KOPT-K1 (cell line): ENCODE data around the gene ADRA2C.

Source experiments
- H3K27ac ChIP-seq: fragments of 200-600 bp; sonication (generic); 2 replicates; pipeline ENCODE4 v1.5.1; 2016; ENCODE audit warnings: antibody characterized with exemption, mild to moderate bottlenecking, low read depth, low read length; ENCODE audit not compliant: poor library complexity, severe bottlenecking
- H3K36me3 ChIP-seq: fragments of 200-600 bp; sonication (generic); 2 replicates; pipeline ENCODE4 v1.5.1; 2017; ENCODE audit warnings: antibody characterized with exemption, mild to moderate bottlenecking, low read length, moderate library complexity; ENCODE audit not compliant: insufficient read depth
- H3K9me3 ChIP-seq: fragments of 200-600 bp; sonication (generic); 2 replicates; pipeline ENCODE4 v1.5.1; 2017; ENCODE audit warnings: antibody characterized with exemption, low read length, mild to moderate bottlenecking; ENCODE audit not compliant: insufficient read depth, poor library complexity, severe bottlenecking

Gene ADRA2C

GRCh38 chr4:3787489-3788365 lies 21.5 kb downstream of the ADRA2C start:
- Histone ChIP-seq H3K27ac (no peak overlapping the region), H3K36me3 (no peaks in the 10 kb centered on the region), H3K9me3 (no peaks in the 10 kb centered on the region)

- Histone ChIP-seq H3K9me3 (no peaks in the 10 kb centered on the region), H3K36me3 (no peaks in the 10 kb centered on the region), H3K27ac (no peak overlapping the region)
Measured at GRCh38 chr4:3788366-3788660, 22.1 kb downstream of the ADRA2C start.

- Histone ChIP-seq H3K27ac (no peak overlapping the region), H3K9me3 (no peaks in the 10 kb centered on the region), H3K36me3 (no peaks in the 10 kb centered on the region)
Measured at GRCh38 chr4:3789587-3789986, 23.4 kb downstream of the ADRA2C start.

DNA sequence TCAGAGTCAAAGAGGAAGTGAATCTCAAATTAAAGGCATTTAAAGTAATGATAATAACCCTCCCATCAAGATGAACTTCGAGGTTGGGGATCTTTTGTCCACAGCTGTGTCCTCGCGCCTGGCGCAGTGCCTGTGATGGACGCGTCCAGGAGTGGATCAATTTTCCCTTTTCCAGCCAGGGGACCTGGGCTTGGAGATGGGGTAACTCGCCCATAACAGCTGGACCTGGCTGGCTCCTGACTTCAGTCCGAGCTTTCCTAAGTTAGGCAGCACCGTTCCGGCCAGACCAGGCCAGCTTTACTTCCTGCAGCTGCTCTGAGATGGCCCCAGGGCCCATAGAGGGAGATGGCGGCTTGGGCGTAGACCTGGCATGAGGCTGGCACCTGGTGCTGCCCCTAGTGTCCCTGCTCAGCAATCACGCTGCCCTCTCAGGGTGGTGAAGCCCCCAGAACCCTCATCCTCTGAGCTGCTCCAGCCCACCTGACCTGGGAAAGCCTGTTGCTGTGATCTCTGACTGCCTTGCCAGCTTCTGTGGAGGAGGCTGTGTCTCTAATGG lies 23.9 kb downstream of the ADRA2C start:
- Histone ChIP-seq H3K9me3 (peaks cover 4% of the 10 kb centered on the region), H3K27ac (no peak overlapping the region), H3K36me3 (no peaks in the 10 kb centered on the region)

- Histone ChIP-seq H3K36me3 (no peaks in the 10 kb centered on the region), H3K27ac (no peak overlapping the region), H3K9me3 (peaks cover 15% of the 10 kb centered on the region)
Measured at GRCh38 chr4:3791256-3791655, 25.1 kb downstream of the ADRA2C start.

GRCh38 chr4:3791910-3792542 lies 25.8 kb downstream of the ADRA2C start:
- Histone ChIP-seq H3K36me3 (no peaks in the 10 kb centered on the region), H3K27ac (no peak overlapping the region), H3K9me3 (peaks cover 21% of the 10 kb centered on the region)

DNA sequence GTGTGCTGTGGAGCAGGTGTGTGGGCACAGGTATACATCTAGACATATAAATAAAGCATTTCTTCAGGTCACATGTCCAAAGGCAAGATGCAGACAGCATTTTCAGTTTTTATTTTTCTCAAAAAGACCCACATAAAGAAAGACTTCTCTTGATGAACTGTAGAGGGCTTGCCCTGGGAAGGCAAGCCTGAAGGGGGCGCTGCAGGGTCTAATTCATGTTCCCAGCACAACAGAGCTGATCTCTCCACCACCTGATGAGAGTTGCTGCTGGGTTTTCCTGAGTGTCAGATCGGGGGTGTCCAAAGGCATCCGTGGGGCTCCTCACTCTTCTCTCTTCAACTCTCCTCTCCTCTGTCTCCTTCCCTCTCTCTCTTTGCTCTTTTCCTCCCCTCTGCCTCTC lies 26.6 kb downstream of the ADRA2C start:
- H3K27ac ChIP-seq: no peak overlapping the region
- peaks cover 23% of the 10 kb centered on the region for H3K9me3 ChIP-seq
- no peaks in the 10 kb centered on the region for H3K36me3 ChIP-seq

GRCh38 chr4:3793545-3793944 lies 27.4 kb downstream of the ADRA2C start:
- Histone ChIP-seq H3K27ac (no peak overlapping the region), H3K9me3 (peaks cover 23% of the 10 kb centered on the region), H3K36me3 (no peaks in the 10 kb centered on the region)

- H3K27ac ChIP-seq: no peak overlapping the region
- no peaks in the 10 kb centered on the region for H3K36me3 ChIP-seq
Measured at GRCh38 chr4:3796960-3797359, 30.8 kb downstream of the ADRA2C start.

DNA sequence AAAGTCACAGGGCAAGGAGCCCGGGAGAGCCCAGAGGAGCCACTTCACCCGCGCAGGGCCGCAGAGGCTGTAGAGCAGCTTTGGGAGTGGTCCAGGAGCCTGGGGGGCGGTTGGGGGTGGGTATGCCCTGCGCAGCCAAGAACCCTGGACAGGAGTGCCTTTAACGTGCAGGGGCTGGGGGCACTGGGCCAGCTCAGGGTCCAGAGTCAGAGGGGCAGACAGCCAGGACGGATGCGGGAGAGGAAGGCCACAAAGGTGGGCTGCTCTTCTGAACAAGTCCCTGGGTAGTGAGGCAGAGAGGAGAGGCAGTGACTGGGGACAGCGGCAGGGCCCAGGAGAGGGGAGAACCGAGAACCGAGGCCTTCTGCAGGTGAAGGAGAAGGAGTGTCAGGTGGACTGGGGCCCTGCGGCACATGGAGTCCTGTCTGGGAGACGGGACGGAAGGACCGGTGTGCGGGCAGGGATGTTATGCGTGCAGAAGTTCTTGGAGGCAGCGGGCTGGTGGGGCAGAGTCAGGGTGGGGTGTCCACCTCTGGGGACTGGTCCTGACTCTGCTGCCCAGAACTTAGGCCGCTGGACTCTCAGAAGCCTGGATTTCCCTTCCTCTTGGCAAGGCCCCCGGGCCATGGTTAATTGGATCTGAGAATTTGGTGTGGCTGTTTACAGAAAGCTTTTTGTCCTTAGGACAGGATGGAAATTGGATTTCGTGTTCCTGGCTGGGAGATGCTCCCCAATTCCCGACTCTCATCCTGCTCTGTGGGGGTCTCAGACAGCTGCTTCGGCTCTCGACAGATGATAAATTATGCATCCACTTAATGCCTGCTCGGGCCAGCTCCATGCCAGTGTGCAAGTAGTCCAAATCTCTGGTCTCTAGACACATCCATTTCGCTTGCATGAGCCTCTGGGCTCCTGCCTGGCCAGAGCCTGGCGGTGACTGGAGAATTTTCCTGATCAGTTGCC lies 31.9 kb downstream of the ADRA2C start:
- Histone ChIP-seq H3K27ac (no peak overlapping the region), H3K9me3 (peaks cover 23% of the 10 kb centered on the region), H3K36me3 (no peaks in the 10 kb centered on the region)

More at GRCh38 chr4:3796960-3797359, 30.8 kb downstream of the ADRA2C start:
- peaks cover 23% of the 10 kb centered on the region for H3K9me3 ChIP-seq

- Histone ChIP-seq H3K9me3 (peaks cover 23% of the 10 kb centered on the region), H3K36me3 (no peaks in the 10 kb centered on the region), H3K27ac (no peak overlapping the region)
Measured at GRCh38 chr4:3799496-3799895, 33.3 kb downstream of the ADRA2C start.

- Histone ChIP-seq H3K36me3 (no peaks in the 10 kb centered on the region), H3K27ac (no peak overlapping the region), H3K9me3 (peaks cover 17% of the 10 kb centered on the region)
Measured at GRCh38 chr4:3800351-3800750, 34.2 kb downstream of the ADRA2C start.

- Histone ChIP-seq H3K27ac (no peak overlapping the region), H3K9me3 (peaks cover 7% of the 10 kb centered on the region), H3K36me3 (no peaks in the 10 kb centered on the region)
Measured at GRCh38 chr4:3801521-3801920, 35.3 kb downstream of the ADRA2C start.

GRCh38 chr4:3801931-3802550 lies 35.9 kb downstream of the ADRA2C start:
- no peaks in the 10 kb centered on the region for H3K36me3 ChIP-seq
- peaks cover 1% of the 10 kb centered on the region for H3K9me3 ChIP-seq
- no peak overlapping the region for H3K27ac ChIP-seq
